Measurements from ENCODE around the gene INSL3. TPM values are rescaled to one million over a fixed set of nuclear protein-coding genes. Genes with fewer than 3 reads are reported as not detected.
A peak's percentile ranks its signal among the peaks of the same experiment; 100 is the strongest.
"Not testable (repeated sequence)": the region's sequence is repeated elsewhere in the genome, so short reads cannot be mapped to it uniquely, and the experiment has no call there.

The INSL3 gene
- total RNA-seq, 1 donor from 2014 or later, result not detected

DNA sequence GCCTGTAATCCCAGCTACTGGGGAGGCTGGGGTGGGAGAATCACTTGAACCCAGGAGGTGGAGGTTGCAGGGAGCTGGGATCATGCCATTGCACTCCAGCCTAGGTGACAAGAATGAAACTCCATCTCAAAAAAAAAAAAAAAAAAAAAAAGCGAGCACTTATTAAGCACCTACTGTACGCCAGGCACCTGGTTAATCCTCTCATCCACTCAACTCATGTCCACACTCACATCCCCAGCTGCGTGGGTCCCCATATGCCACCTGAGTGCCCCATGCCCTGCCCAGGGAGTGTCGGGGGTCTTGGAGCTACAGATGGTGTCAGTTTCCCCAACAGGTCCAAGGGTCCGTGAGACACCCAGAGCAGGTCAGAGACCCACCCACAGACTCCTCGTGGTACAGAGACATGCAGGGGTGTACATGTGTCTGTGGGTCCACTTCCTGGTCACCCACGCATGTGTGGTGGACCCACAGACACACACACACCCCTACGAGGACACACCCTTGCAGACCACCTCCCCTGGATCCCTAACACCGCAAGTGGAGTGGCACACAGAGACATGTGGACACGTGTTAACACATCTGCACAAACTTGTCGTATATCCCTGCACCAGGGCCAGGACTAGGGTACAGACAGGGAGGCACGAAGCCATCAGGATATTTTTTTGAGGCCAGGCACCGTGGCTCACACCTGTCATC is 3.5 kb downstream of the INSL3 start:
- no peak for DNase-seq (ENCODE audit: low spot score)

DNA sequence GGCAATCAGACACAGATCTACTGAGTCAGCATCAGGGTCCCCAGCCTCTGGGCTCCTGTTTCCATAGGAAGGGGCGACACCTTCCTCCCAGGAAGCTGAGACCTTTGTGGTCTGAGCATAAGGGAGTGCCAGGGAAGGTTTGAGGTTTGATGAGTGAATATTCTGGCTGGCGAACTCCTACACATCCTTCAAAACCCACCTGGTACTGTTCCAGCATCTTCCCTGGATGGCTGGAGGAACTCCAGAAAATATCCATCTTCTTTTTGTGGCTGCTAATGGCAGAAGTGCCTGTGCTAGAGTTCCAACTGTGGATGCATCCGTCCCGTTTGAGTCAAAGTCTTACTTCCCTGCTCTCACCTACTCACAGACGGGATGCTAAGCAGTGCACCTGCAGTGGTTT is 9.2 kb downstream of the INSL3 start:
- no peak for DNase-seq (ENCODE audit: low spot score)

DNA sequence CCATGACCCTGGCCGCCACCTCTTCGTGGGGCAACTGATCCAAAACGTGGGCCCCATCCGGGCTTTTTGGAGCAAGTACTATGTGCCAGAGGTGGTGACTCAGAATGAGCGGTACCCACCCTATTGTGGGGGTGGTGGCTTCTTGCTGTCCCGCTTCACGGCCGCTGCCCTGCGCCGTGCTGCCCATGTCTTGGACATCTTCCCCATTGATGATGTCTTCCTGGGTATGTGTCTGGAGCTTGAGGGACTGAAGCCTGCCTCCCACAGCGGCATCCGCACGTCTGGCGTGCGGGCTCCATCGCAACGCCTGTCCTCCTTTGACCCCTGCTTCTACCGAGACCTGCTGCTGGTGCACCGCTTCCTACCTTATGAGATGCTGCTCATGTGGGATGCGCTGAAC is 9.6 kb downstream of the INSL3 start:
- no peak for DNase-seq (ENCODE audit: low spot score)

DNA sequence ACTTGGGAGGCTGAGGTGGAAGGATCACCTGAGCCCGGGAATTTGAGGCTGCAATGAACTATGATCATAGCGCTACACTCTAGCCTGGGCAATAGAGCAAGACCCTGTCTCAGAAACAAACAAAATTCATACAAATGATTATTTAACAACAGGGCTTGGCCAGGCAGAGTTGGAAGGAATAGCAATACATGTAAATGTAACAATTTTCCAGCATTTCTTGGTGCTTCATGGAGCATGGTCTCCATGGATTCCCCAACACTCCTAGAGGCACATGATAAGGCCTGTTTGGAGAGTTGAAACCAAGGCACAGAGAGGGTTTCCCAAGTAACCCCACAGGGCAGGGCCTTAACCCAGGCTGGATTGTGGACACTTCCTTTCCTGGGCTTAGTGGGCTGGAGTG is 10.2 kb downstream of the INSL3 start:
- no peak for DNase-seq (ENCODE audit: low spot score)

DNA sequence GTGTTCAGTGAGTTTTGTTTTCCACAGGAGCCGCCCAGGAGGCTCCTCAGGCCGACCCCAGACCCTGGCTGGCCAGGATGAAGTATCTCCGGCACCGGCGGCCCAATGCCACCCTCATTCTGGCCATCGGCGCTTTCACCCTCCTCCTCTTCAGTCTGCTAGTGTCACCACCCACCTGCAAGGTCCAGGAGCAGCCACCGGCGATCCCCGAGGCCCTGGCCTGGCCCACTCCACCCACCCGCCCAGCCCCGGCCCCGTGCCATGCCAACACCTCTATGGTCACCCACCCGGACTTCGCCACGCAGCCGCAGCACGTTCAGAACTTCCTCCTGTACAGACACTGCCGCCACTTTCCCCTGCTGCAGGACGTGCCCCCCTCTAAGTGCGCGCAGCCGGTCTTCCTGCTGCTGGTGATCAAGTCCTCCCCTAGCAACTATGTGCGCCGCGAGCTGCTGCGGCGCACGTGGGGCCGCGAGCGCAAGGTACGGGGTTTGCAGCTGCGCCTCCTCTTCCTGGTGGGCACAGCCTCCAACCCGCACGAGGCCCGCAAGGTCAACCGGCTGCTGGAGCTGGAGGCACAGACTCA is 13.5 kb downstream of the INSL3 start:
- DNase-seq (ENCODE audit: low spot score), result no peak

DNA sequence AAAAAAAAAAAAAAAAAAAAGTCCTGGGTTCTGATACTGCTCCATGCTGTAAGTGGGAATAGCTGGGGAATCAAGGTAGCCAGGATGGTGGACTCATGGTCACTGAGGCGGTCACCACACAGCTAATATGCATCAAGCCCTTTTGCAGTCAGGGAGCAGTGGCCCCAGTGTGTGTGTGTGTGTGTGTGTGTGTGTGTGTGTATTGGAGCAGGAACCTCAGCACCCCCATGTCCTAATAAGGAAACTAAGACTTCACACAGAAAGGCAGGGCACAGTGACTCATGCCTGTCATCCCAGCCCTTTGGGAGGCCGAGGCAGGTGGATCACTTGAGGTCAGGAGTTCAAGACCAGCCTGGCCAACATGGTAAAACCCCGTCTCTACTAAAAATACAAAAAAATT is 14.4 kb downstream of the INSL3 start:
- no peak for DNase-seq (ENCODE audit: low spot score)

- DNase-seq (ENCODE audit: low spot score), result no peak
These were observed 15.9 kb downstream of the INSL3 start for GRCh38 chr19:17805427-17805826.

- no peak for DNase-seq (ENCODE audit: low spot score)
These were observed 17.9 kb downstream of the INSL3 start for GRCh38 chr19:17803264-17803896.

- DNase-seq (ENCODE audit: low spot score), result no peak
These were observed 19.0 kb downstream of the INSL3 start for GRCh38 chr19:17802137-17802858.

- DNase-seq (ENCODE audit: low spot score), result not testable (repeated sequence)
These were observed 22.7 kb downstream of the INSL3 start for GRCh38 chr19:17798599-17798998.

DNA sequence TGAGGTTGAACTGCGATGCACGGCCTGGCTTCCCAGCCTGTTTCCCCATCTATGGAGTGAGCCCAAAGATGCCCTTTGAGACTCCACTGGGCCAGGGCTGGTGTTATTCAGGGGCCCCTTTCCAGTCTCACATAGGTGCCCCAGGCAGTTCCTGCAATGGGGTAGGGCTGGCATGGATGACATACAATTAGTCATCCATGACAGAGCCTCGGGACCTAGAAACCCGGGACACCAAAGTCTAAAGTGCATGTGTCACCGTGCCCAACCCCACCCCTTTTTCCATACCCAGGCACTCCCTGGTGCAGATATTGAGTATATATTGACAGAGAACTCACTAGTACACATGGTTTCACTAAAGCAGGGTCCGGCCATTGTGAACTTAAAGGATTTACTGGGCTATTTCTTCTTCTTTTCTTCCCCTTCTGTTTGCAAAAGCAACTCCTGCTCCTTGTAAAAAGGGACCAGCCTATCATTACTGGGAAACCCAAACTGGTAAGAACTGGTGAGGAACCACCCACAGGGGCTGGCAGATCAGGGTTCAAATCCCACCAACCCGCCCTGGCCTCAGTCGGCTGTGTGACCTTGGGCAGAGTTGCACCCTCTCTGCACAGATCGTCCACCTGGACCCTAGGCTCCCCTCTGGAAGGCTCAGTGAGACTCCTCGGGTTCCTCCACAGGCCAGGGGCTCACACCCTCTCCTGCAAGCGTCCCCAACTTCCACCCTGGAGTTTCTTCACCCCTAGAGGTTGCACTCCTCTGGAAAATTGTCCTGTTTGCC is 23.7 kb downstream of the INSL3 start:
- DNase-seq (ENCODE audit: low spot score), result peak; percentile 77

DNA sequence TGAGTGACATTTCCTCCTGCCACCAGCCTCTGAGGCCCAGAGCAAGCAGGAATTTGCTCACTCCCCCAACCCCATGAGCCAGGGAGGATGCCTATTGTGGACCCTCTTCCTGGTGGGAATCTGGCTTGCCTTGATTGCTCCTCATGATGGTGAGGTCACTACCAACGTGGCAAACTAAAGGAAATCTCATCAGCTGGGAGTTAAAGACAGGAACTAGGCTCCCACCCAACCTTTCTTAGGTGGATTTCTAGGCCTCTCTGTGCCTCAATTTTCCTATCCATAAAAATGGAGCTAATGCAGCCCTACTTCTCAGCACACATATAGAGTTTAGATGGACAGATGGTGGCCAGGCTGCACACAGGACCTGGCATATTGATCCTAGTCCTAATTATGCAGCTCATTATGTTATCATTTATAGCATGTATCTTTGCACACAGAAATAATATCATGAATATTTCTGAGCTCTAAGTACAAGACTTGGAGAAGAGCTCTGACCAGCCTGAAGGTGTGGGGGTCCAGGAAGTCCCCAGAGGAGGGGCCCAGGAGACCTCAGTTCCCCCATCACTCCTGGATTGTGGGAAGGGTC is 24.4 kb downstream of the INSL3 start:
- no peak for DNase-seq (ENCODE audit: low spot score)

DNA sequence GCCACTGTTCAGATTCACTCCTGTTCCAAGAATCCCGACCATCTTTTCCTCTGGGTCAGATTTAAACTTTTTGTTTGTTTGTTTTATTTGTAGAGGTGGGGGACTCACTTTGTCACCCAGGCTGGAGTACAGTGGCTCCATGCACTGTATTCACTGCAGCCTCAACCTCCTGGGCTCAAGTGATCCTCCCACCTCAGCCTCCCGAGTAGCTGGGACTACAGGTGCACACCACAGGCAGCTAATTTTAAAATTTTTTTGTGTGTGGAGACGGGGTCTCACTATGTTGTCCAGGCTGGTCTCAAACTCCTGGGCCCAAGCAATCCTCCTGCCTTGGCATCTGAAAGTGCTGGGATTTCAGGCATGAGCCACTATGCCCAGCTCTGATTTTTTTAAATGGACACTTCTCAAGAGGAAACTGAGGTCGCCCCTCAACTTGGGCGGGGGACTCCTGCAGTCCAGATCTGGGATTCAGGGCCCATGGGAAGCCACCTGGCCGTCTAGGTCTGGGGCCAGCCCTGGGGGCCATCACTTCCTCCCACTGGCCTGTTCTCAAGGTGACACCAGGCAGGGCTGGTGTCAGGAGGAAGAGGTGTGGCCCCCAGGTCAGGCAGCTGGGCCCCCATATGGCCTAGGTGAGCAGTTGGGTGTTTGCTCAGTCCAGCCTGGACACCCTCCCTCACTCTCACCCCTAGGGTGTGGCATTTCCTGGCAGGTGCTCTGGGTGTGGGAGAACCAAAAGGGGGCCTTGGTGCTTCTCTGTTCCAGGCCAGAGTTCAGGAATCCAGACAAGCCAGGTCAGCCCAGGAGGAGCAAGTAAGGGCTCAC is 25.1 kb downstream of the INSL3 start:
- DNase-seq (ENCODE audit: low spot score), result peak; percentile 85

DNA sequence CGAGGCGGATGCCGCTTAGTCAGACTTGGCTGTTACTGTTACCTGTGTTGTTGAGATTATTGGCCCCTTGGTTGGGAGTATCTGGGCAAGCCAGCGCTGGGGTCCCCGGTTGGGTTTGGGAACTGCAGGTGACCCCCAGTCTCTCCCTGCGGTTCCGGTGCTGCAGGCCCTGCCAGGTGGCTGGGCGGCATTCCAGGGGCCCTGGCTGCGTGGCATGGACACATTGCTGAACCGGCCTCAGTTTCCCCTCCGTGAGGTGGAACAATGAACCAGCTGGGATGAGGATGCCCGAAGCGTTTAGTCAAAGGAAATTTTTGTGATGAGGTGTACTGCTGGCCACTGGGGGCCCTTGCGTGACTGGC is 25.8 kb downstream of the INSL3 start:
- DNase-seq (ENCODE audit: low spot score), result no peak

DNA sequence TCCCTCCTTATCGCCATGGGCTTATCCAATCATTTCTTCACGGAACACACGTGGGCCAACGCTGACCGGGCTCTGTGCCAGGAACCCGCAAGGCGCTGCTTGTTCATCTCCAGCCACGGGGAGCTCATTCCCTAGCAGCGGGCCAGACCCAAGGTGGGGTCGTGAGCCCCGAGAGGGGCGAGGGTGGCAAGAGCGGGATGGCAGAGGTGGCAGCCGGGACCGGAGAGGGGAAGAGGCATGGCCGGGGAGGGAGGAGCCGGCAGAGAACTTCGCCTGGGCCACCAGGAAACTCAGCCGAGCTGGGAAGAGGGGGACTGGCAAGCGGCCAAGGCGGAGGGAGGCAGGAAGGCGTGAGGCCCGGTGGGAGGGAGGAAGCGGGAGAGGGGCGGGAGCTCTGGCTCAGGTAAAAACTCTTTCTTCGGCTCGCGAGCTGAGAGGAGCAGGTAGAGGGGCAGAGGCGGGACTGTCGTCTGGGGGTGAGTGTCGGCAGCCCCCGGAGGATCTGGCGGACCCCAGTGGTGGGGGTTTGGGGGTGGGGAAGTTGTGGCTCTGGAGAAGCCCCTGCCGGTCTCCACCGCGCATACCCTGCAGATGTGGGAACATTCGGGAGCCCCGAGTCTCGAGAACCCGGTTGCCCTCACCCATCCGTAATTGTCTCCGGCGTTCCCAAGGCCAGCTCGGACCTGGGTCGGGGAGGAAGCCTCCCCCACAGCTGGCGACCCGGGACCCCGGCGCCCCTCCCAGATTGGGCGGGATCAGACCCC is 26.4 kb downstream of the INSL3 start, which contains the start of gene B3GNT3:
TSS of gene B3GNT3 (plus strand) at position 408 of the 764 bp plus-strand sequence. CDS start 12,670 bp downstream, outside the sequence.
- peak; percentile 90 for DNase-seq (ENCODE audit: low spot score)

- no peak for DNase-seq (ENCODE audit: low spot score)
These were observed 26.9 kb downstream of the INSL3 start for GRCh38 chr19:17794412-17794730.

- DNase-seq (ENCODE audit: low spot score), result no peak
These were observed 31.1 kb downstream of the INSL3 start for GRCh38 chr19:17790059-17790780.

- DNase-seq (ENCODE audit: low spot score), result no peak
These were observed 32.7 kb downstream of the INSL3 start for GRCh38 chr19:17788632-17789031.

DNA sequence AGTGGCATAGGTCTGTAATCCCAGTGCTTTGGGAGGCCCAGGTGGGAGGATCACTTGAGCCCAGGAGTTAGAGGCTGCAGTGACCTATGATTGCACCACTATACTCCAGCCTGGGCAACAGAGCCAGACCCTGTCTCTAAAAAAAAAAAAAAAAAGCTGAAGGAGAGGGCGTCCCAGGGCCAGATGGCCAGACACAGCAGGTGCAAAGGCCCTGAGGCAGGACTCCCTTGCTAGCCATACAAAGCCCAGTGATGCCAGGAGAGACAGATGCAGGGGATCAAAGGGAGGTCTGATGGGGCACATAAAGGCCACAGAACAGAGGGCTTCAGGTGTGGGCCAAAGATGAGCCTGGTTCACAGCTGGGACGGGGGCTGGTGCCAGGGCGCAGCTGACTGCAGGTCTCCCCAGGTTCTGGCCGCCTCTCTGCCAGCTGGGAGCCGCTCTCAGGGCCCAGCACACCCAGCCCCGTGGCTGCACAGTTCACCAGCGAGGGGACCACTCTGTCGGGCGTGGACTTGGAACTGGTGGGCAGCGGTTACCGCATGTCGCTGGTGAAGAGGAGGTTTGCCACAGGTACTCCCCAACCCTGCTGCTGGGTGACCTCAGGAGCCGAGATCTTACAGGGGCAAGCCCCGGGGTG is 33.9 kb downstream of the INSL3 start:
- no peak for DNase-seq (ENCODE audit: low spot score)
